Effector memory CD4-positive, alpha-beta T cell (primary cell): ENCODE results near the gene GRIK2.
"Not testable (repeated sequence)": the region's sequence is repeated elsewhere in the genome, so short reads cannot be mapped to it uniquely, and the experiment has no call there.

Experiments used
- DNase-seq, 3 donors: peaks; one replicate each; pipeline ENCODE4 v3.0.0-alpha.2; 2020
- H3K27ac ChIP-seq: 2 replicates; pipeline ENCODE4 v1.7.0; 2013; ENCODE audit warnings: mild to moderate bottlenecking, low read length, moderate library complexity; ENCODE audit not compliant: insufficient read depth, poor library complexity, severe bottlenecking
- H3K27me3 ChIP-seq: replicated peaks from 2 replicates; pipeline ENCODE4 v1.7.0; 2013; ENCODE audit warnings: mild to moderate bottlenecking, low read length; ENCODE audit not compliant: insufficient read depth, control insufficient read depth, poor library complexity, severe bottlenecking
- H3K36me3 ChIP-seq: 2 replicates; pipeline ENCODE4 v1.7.0; 2013; ENCODE audit warnings: mild to moderate bottlenecking, low read length, moderate library complexity; ENCODE audit not compliant: control insufficient read depth, insufficient read depth
- H3K4me1 ChIP-seq: 2 replicates; pipeline ENCODE4 v1.7.0; 2013; ENCODE audit warnings: low read length, mild to moderate bottlenecking; ENCODE audit not compliant: control insufficient read depth, insufficient read depth, poor library complexity, severe bottlenecking
- H3K4me3 ChIP-seq: 2 replicates; pipeline ENCODE4 v1.7.0; 2013; ENCODE audit warnings: low read length, low read depth, mild to moderate bottlenecking; ENCODE audit not compliant: insufficient read depth, poor library complexity, severe bottlenecking
- H3K9me3 ChIP-seq: 2 replicates; pipeline ENCODE4 v1.7.0; 2013; ENCODE audit warnings: mild to moderate bottlenecking, low read length, moderate library complexity; ENCODE audit not compliant: control insufficient read depth

GRIK2 gene

GRCh38 chr6:101633081-101633480 is 239.6 kb downstream of the GRIK2 start:
- Histone ChIP-seq H3K27ac (no peak overlapping the region), H3K27me3 (no peaks in the 10 kb centered on the region)
- DNase-seq: no peak

GRCh38 chr6:101638865-101639264 is 245.4 kb downstream of the GRIK2 start:
- H3K27ac ChIP-seq, H3K9me3 ChIP-seq, H3K4me3 ChIP-seq, H3K36me3 ChIP-seq, DNase-seq, H3K27me3 ChIP-seq, H3K4me1 ChIP-seq: not testable (repeated sequence)

More at GRCh38 chr6:101633081-101633480, 239.6 kb downstream of the GRIK2 start:
- H3K4me3 ChIP-seq: no peak overlapping the region
- H3K9me3 ChIP-seq: no peaks in the 10 kb centered on the region
- H3K4me1 ChIP-seq: no peaks in the 10 kb centered on the region
- H3K36me3 ChIP-seq: no peaks in the 10 kb centered on the region

- Histone ChIP-seq H3K4me1 (no peaks in the 10 kb centered on the region), H3K27me3 (no peaks in the 10 kb centered on the region), H3K27ac (no peak overlapping the region), H3K9me3 (no peaks in the 10 kb centered on the region), H3K36me3 (no peaks in the 10 kb centered on the region), H3K4me3 (no peak overlapping the region)
- no peak for DNase-seq
Measured at GRCh38 chr6:101640131-101640530, 246.6 kb downstream of the GRIK2 start.

- Histone ChIP-seq H3K4me3 (no peak overlapping the region), H3K27me3 (no peaks in the 10 kb centered on the region), H3K36me3 (no peaks in the 10 kb centered on the region), H3K4me1 (no peaks in the 10 kb centered on the region), H3K27ac (no peak overlapping the region), H3K9me3 (no peaks in the 10 kb centered on the region)
- no peak for DNase-seq
Measured at GRCh38 chr6:101645770-101646169, 252.3 kb downstream of the GRIK2 start.

GRCh38 chr6:101650402-101651100 is 257.0 kb downstream of the GRIK2 start:
- no peak overlapping the region for H3K27ac ChIP-seq
- no peaks in the 10 kb centered on the region for H3K27me3 ChIP-seq
- no peak overlapping the region for H3K4me3 ChIP-seq
- H3K4me1 ChIP-seq: no peaks in the 10 kb centered on the region
- H3K9me3 ChIP-seq: no peaks in the 10 kb centered on the region
- H3K36me3 ChIP-seq: no peaks in the 10 kb centered on the region
- DNase-seq: no peak

GRCh38 chr6:101652079-101652478 is 258.6 kb downstream of the GRIK2 start:
- Histone ChIP-seq H3K4me1 (no peaks in the 10 kb centered on the region), H3K4me3 (no peak overlapping the region), H3K27ac (no peak overlapping the region), H3K9me3 (no peaks in the 10 kb centered on the region), H3K27me3 (no peaks in the 10 kb centered on the region), H3K36me3 (no peaks in the 10 kb centered on the region)
- DNase-seq: no peak

GRCh38 chr6:101655109-101655508 is 261.6 kb downstream of the GRIK2 start:
- no peaks in the 10 kb centered on the region for H3K4me1 ChIP-seq
- no peaks in the 10 kb centered on the region for H3K9me3 ChIP-seq
- H3K36me3 ChIP-seq: no peaks in the 10 kb centered on the region
- DNase-seq: no peak
- no peak overlapping the region for H3K27ac ChIP-seq
- H3K27me3 ChIP-seq: no peaks in the 10 kb centered on the region
- H3K4me3 ChIP-seq: no peak overlapping the region

- no peaks in the 10 kb centered on the region for H3K9me3 ChIP-seq
- H3K36me3 ChIP-seq: no peaks in the 10 kb centered on the region
- H3K27ac ChIP-seq: no peak overlapping the region
- no peak for DNase-seq
- H3K4me1 ChIP-seq: no peaks in the 10 kb centered on the region
- no peak overlapping the region for H3K4me3 ChIP-seq
- H3K27me3 ChIP-seq: no peaks in the 10 kb centered on the region
Measured at GRCh38 chr6:101662111-101662897, 268.8 kb downstream of the GRIK2 start.

GRCh38 chr6:101663100-101663499 is 269.6 kb downstream of the GRIK2 start:
- DNase-seq: no peak
- Histone ChIP-seq H3K27ac (no peak overlapping the region), H3K36me3 (no peaks in the 10 kb centered on the region), H3K4me1 (no peaks in the 10 kb centered on the region), H3K4me3 (no peak overlapping the region), H3K9me3 (no peaks in the 10 kb centered on the region), H3K27me3 (no peaks in the 10 kb centered on the region)

- Histone ChIP-seq H3K27me3 (no peaks in the 10 kb centered on the region), H3K9me3 (no peaks in the 10 kb centered on the region), H3K4me3 (no peak overlapping the region), H3K4me1 (no peaks in the 10 kb centered on the region), H3K36me3 (no peaks in the 10 kb centered on the region), H3K27ac (no peak overlapping the region)
- no peak for DNase-seq
Measured at GRCh38 chr6:101666256-101666655, 272.7 kb downstream of the GRIK2 start.
